NCI-H2196 treated with DMSO at 0.1 percent for 48 hours (cell line): ENCODE results near the gene TPO.
"Not testable (repeated sequence)": the region's sequence is repeated elsewhere in the genome, so short reads cannot be mapped to it uniquely, and the experiment has no call there.

Experiments used
- DNase-seq: peaks from one replicate; lab custom pipeline; 2025; ENCODE audit not compliant: unreplicated experiment; lab: John Stamatoyannopoulos, UW

The TPO gene

GRCh38 chr2:1498176-1498575 lies 84.9 kb downstream of the TPO start:
- DNase-seq, result no peak

- DNase-seq, result no peak
Measured at GRCh38 chr2:1499033-1499795, 86.0 kb downstream of the TPO start.

- no peak for DNase-seq
Measured at GRCh38 chr2:1501038-1501851, 88.0 kb downstream of the TPO start.

- DNase-seq, result no peak
Measured at GRCh38 chr2:1501991-1502390, 88.7 kb downstream of the TPO start.

GRCh38 chr2:1502891-1503304 lies 89.6 kb downstream of the TPO start:
- no peak for DNase-seq

- no peak for DNase-seq
Measured at GRCh38 chr2:1503471-1504310, 90.4 kb downstream of the TPO start.

- no peak for DNase-seq
Measured at GRCh38 chr2:1504311-1504750, 91.1 kb downstream of the TPO start.

GRCh38 chr2:1505031-1505441 lies 91.8 kb downstream of the TPO start:
- no peak for DNase-seq

- DNase-seq, result no peak
Measured at GRCh38 chr2:1509271-1510065, 96.2 kb downstream of the TPO start.

- no peak for DNase-seq
Measured at GRCh38 chr2:1510176-1510575, 96.9 kb downstream of the TPO start.

GRCh38 chr2:1511455-1511854 lies 98.2 kb downstream of the TPO start:
- no peak for DNase-seq

GRCh38 chr2:1512321-1513289 lies 99.3 kb downstream of the TPO start:
- DNase-seq, result no peak

GRCh38 chr2:1514391-1515072 lies 101.3 kb downstream of the TPO start:
- DNase-seq, result no peak

- DNase-seq, result no peak
Measured at GRCh38 chr2:1515073-1515430, 101.8 kb downstream of the TPO start.

- DNase-seq, result no peak
Measured at GRCh38 chr2:1515986-1516797, 102.9 kb downstream of the TPO start.

GRCh38 chr2:1516798-1517060 lies 103.5 kb downstream of the TPO start:
- no peak for DNase-seq

- DNase-seq, result not testable (repeated sequence)
Measured at GRCh38 chr2:1517291-1517690, 104.0 kb downstream of the TPO start.

- no peak for DNase-seq
Measured at GRCh38 chr2:1517786-1518185, 104.5 kb downstream of the TPO start.
